Measurements from ENCODE around the gene RSPO1. TPM values are rescaled to one million over a fixed set of nuclear protein-coding genes. Genes with fewer than 3 reads are reported as not detected.

RSPO1 gene
- total RNA-seq, 1 donor from 2014 or later: not detected

GRCh38 chr1:37671261-37671660 is 36.6 kb upstream of the RSPO1 start:
- Mint-ChIP-seq H3K27me3 (ENCODE audit: low read depth, unreplicated experiment) (peaks cover 46% of the 10 kb centered on the region), H3K36me3 (ENCODE audit: low read depth, unreplicated experiment) (no peaks in the 10 kb centered on the region), H3K4me3 (ENCODE audit: unreplicated experiment) (no peak overlapping the region), H3K9me3 (ENCODE audit: unreplicated experiment) (no peaks in the 10 kb centered on the region), H3K4me1 (ENCODE audit: low read depth, unreplicated experiment) (no peaks in the 10 kb centered on the region), H3K27ac (ENCODE audit: unreplicated experiment) (no peak overlapping the region)
- Histone ChIP-seq H3K27ac (ENCODE audit: low read depth, low read length) (no peak overlapping the region), H3K79me2 (ENCODE audit: insufficient read depth, low read length) (no peaks in the 10 kb centered on the region), H3K36me3 (ENCODE audit: insufficient read depth, low read length) (no peaks in the 10 kb centered on the region), H4K20me1 (ENCODE audit: insufficient read depth, low read length) (no peaks in the 10 kb centered on the region), H3K4me2 (ENCODE audit: low read length) (no peak overlapping the region), H3K4me1 (ENCODE audit: insufficient read depth, low read length) (no peaks in the 10 kb centered on the region), H3K9ac (ENCODE audit: low read length) (no peak overlapping the region), H3K27me3 (ENCODE audit: insufficient read depth, low read length) (peaks cover 36% of the 10 kb centered on the region), H2AFZ (ENCODE audit: low read depth, low read length) (no peak overlapping the region), H3K9me3 (ENCODE audit: insufficient read depth, low read depth, low read length) (no peaks in the 10 kb centered on the region), H3K4me3 (ENCODE audit: insufficient read depth, low read depth, low read length) (no peak overlapping the region)
- TF ChIP-seq CTCF (IDR thresholded peaks at IDR 0.05; ENCODE audit: insufficient read depth, low read depth, low read length) (no peak), EZH2 (IDR thresholded peaks at IDR 0.05; ENCODE audit: insufficient read depth, low read length) (no peak)
- DNase-seq (ENCODE audit: low read depth) (no peak), FAIRE-seq (no peak)

- TF ChIP-seq CTCF (IDR thresholded peaks at IDR 0.05; ENCODE audit: insufficient read depth, low read depth, low read length) (no peak), EZH2 (IDR thresholded peaks at IDR 0.05; ENCODE audit: insufficient read depth, low read length) (no peak)
These were observed 35.4 kb upstream of the RSPO1 start for GRCh38 chr1:37670133-37670532.

GRCh38 chr1:37667023-37667671 is 32.5 kb upstream of the RSPO1 start:
- H3K9me3 ChIP-seq (ENCODE audit: insufficient read depth, low read depth, low read length): no peaks in the 10 kb centered on the region
- no peaks in the 10 kb centered on the region for H3K4me1 Mint-ChIP-seq (ENCODE audit: low read depth, unreplicated experiment)
- no peak overlapping the region for H3K9ac ChIP-seq (ENCODE audit: low read length)
- H3K27ac ChIP-seq (ENCODE audit: low read depth, low read length): no peak overlapping the region
- FAIRE-seq: no peak
- no peaks in the 10 kb centered on the region for H3K79me2 ChIP-seq (ENCODE audit: insufficient read depth, low read length)
- no peak overlapping the region for H3K4me3 ChIP-seq (ENCODE audit: insufficient read depth, low read depth, low read length)
- no peak for TF ChIP-seq EZH2 (IDR thresholded peaks at IDR 0.05; ENCODE audit: insufficient read depth, low read length)
- TF ChIP-seq CTCF (IDR thresholded peaks at IDR 0.05; ENCODE audit: insufficient read depth, low read depth, low read length): no peak
- no peak overlapping the region for H3K4me3 Mint-ChIP-seq (ENCODE audit: unreplicated experiment)
- H4K20me1 ChIP-seq (ENCODE audit: insufficient read depth, low read length): no peaks in the 10 kb centered on the region
- no peak overlapping the region for H3K27ac Mint-ChIP-seq (ENCODE audit: unreplicated experiment)
- no peaks in the 10 kb centered on the region for H3K4me1 ChIP-seq (ENCODE audit: insufficient read depth, low read length)
- no peak overlapping the region for H2AFZ ChIP-seq (ENCODE audit: low read depth, low read length)
- H3K36me3 ChIP-seq (ENCODE audit: insufficient read depth, low read length): no peaks in the 10 kb centered on the region
- H3K4me2 ChIP-seq (ENCODE audit: low read length): no peak overlapping the region
- H3K27me3 Mint-ChIP-seq (ENCODE audit: low read depth, unreplicated experiment): peaks cover 24% of the 10 kb centered on the region
- H3K27me3 ChIP-seq (ENCODE audit: insufficient read depth, low read length): peaks cover 31% of the 10 kb centered on the region
- no peak for DNase-seq (ENCODE audit: low read depth)
- no peaks in the 10 kb centered on the region for H3K9me3 Mint-ChIP-seq (ENCODE audit: unreplicated experiment)
- no peaks in the 10 kb centered on the region for H3K36me3 Mint-ChIP-seq (ENCODE audit: low read depth, unreplicated experiment)

More at GRCh38 chr1:37670133-37670532, 35.4 kb upstream of the RSPO1 start:
- Histone ChIP-seq H3K9me3 (ENCODE audit: insufficient read depth, low read depth, low read length) (no peaks in the 10 kb centered on the region), H3K79me2 (ENCODE audit: insufficient read depth, low read length) (no peaks in the 10 kb centered on the region), H3K4me1 (ENCODE audit: insufficient read depth, low read length) (no peaks in the 10 kb centered on the region), H3K4me2 (ENCODE audit: low read length) (no peak overlapping the region), H3K9ac (ENCODE audit: low read length) (no peak overlapping the region), H3K4me3 (ENCODE audit: insufficient read depth, low read depth, low read length) (no peak overlapping the region), H2AFZ (ENCODE audit: low read depth, low read length) (no peak overlapping the region), H4K20me1 (ENCODE audit: insufficient read depth, low read length) (no peaks in the 10 kb centered on the region), H3K36me3 (ENCODE audit: insufficient read depth, low read length) (no peaks in the 10 kb centered on the region), H3K27me3 (ENCODE audit: insufficient read depth, low read length) (peaks cover 36% of the 10 kb centered on the region), H3K27ac (ENCODE audit: low read depth, low read length) (no peak overlapping the region)
- Mint-ChIP-seq H3K27ac (ENCODE audit: unreplicated experiment) (no peak overlapping the region), H3K9me3 (ENCODE audit: unreplicated experiment) (no peaks in the 10 kb centered on the region), H3K36me3 (ENCODE audit: low read depth, unreplicated experiment) (no peaks in the 10 kb centered on the region), H3K4me1 (ENCODE audit: low read depth, unreplicated experiment) (no peaks in the 10 kb centered on the region), H3K27me3 (ENCODE audit: low read depth, unreplicated experiment) (peaks cover 37% of the 10 kb centered on the region), H3K4me3 (ENCODE audit: unreplicated experiment) (no peak overlapping the region)
- DNase-seq (ENCODE audit: low read depth): no peak
- no peak for FAIRE-seq

Measured in astrocyte (in vitro differentiated cells and primary cell).